ENCODE data around the gene XIAP.

Gene XIAP

DNA sequence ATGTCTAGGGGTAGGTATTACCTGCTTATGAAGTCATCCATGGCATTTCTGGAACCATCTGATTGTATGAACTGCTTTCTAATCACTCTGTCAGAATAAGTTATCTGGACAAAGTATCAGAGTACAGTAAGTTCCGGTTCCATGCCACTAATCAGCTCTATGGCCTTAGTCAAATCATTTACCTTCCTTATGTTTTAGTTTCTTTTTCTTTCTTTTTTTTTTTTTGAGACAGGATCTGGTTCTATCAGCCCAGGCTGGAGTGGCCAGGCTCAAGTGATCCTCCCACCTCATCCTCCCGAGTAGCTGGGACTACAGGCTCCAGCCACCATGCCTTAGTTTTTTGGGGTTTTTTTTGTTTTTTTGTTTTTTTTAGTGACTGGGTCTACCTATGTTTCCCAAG, 11.5 kb downstream of the XIAP start:
- no peak overlapping the region for H3K4me2 ChIP-seq (ENCODE audit: low read depth, low read length, poor library complexity, severe bottlenecking)
- peaks cover 51% of the 10 kb centered on the region for H3K79me2 ChIP-seq (ENCODE audit: insufficient read depth, low read length)
- H3F3A ChIP-seq (ENCODE audit: insufficient read depth) = no peaks in the 10 kb centered on the region; the same call in 1 of the 2 replicates
- H3K36me3 ChIP-seq (ENCODE audit: low read length) = no peaks in the 10 kb centered on the region
- no peaks in the 10 kb centered on the region for H4K20me1 ChIP-seq (ENCODE audit: low read depth, low read length)
- TF ChIP-seq EZH2phosphoT487 (conservative IDR thresholded peaks at IDR 0.05; ENCODE audit: low read length) = no peak
- TF ChIP-seq, protein P1, sequence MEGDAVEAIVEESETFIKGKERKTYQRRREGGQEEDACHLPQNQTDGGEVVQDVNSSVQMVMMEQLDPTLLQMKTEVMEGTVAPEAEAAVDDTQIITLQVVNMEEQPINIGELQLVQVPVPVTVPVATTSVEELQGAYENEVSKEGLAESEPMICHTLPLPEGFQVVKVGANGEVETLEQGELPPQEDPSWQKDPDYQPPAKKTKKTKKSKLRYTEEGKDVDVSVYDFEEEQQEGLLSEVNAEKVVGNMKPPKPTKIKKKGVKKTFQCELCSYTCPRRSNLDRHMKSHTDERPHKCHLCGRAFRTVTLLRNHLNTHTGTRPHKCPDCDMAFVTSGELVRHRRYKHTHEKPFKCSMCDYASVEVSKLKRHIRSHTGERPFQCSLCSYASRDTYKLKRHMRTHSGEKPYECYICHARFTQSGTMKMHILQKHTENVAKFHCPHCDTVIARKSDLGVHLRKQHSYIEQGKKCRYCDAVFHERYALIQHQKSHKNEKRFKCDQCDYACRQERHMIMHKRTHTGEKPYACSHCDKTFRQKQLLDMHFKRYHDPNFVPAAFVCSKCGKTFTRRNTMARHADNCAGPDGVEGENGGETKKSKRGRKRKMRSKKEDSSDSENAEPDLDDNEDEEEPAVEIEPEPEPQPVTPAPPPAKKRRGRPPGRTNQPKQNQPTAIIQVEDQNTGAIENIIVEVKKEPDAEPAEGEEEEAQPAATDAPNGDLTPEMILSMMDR (IDR thresholded peaks at IDR 0.05; ENCODE audit: insufficient read depth, low read length, poor library complexity, severe bottlenecking) = no peak
- H3K9me2 ChIP-seq (replicated peaks; ENCODE audit: insufficient read depth, low read length) = no peaks in the 10 kb centered on the region
- H3K9ac ChIP-seq (ENCODE audit: low read length) = no peak overlapping the region
- H3K4me3 ChIP-seq (ENCODE audit: insufficient read depth, low read length, poor library complexity, severe bottlenecking) = no peak overlapping the region
- no peak overlapping the region for H2AFZ ChIP-seq (ENCODE audit: low read depth, low read length, severe bottlenecking)
- no peak overlapping the region for H3K27ac ChIP-seq (ENCODE audit: low read depth, low read length)
- no peaks in the 10 kb centered on the region for H3K27me3 ChIP-seq (ENCODE audit: low read length)
- no peaks in the 10 kb centered on the region for H3K9me3 ChIP-seq (ENCODE audit: insufficient read depth, low read length)

DNA sequence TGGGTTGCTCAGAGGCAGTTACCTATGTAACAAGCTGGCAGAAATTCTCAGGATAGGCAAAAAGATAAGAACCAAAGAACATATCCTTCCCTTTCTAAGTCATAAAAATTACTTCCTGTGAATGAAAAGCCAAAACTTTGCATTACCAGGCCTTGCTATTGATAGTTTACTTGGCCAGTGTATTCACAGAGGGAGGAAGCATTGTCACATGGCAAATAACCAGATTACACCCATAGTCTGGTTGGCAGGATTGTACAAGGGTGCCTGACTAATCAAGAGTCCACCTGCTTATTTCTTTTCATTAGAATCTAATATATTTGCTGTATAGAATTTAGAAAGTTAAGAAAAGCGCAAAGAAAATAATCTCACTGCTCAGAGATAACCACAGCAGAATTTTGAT, 14.1 kb downstream of the XIAP start:
- H3K27me3 ChIP-seq (ENCODE audit: low read length) = no peaks in the 10 kb centered on the region
- no peak overlapping the region for H3K27ac ChIP-seq (ENCODE audit: low read depth, low read length)
- no peaks in the 10 kb centered on the region for H3K9me2 ChIP-seq (replicated peaks; ENCODE audit: insufficient read depth, low read length)
- no peaks in the 10 kb centered on the region for H3K9me3 ChIP-seq (ENCODE audit: insufficient read depth, low read length)
- H3K4me2 ChIP-seq (ENCODE audit: low read depth, low read length, poor library complexity, severe bottlenecking) = no peak overlapping the region
- no peak overlapping the region for H2AFZ ChIP-seq (ENCODE audit: low read depth, low read length, severe bottlenecking)
- H3K4me3 ChIP-seq (ENCODE audit: insufficient read depth, low read length, poor library complexity, severe bottlenecking) = no peak overlapping the region
- TF ChIP-seq EZH2phosphoT487 (conservative IDR thresholded peaks at IDR 0.05; ENCODE audit: low read length) = no peak
- TF ChIP-seq, protein P1 (IDR thresholded peaks at IDR 0.05; ENCODE audit: insufficient read depth, low read length, poor library complexity, severe bottlenecking) = no peak
- H3K9ac ChIP-seq (ENCODE audit: low read length) = no peak overlapping the region
- H3F3A ChIP-seq (ENCODE audit: insufficient read depth) = peaks cover 9% of the 10 kb centered on the region; the same call in 1 of the 2 replicates
- H3K36me3 ChIP-seq (ENCODE audit: low read length) = no peaks in the 10 kb centered on the region
- no peaks in the 10 kb centered on the region for H4K20me1 ChIP-seq (ENCODE audit: low read depth, low read length)
- peaks cover 54% of the 10 kb centered on the region for H3K79me2 ChIP-seq (ENCODE audit: insufficient read depth, low read length)

DNA sequence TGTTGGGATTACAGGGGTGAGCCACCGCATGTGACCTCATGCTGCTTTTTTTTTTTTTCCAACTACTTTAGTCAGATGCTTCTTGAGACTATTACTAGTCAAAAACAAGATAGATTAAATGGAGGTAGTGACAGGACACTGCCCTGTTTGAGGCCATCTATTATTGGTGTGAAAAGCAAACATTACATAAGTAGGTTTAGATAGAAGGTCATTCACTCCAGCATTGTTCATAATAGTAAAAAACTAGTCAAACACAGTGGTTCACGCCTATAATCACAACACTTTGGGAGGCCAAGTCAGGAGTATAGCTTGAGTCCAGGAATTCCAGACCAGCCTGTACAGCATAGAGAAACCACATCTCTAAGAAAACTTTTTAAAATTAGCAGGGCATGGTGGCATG, 16.3 kb downstream of the XIAP start:
- no peaks in the 10 kb centered on the region for H3K36me3 ChIP-seq (ENCODE audit: low read length)
- TF ChIP-seq EZH2phosphoT487 (conservative IDR thresholded peaks at IDR 0.05; ENCODE audit: low read length) = no peak
- TF ChIP-seq, protein P1 (IDR thresholded peaks at IDR 0.05; ENCODE audit: insufficient read depth, low read length, poor library complexity, severe bottlenecking) = no peak
- no peaks in the 10 kb centered on the region for H3K9me3 ChIP-seq (ENCODE audit: insufficient read depth, low read length)
- no peaks in the 10 kb centered on the region for H3K27me3 ChIP-seq (ENCODE audit: low read length)
- no peaks in the 10 kb centered on the region for H4K20me1 ChIP-seq (ENCODE audit: low read depth, low read length)
- peaks cover 41% of the 10 kb centered on the region for H3K79me2 ChIP-seq (ENCODE audit: insufficient read depth, low read length)
- no peak overlapping the region for H2AFZ ChIP-seq (ENCODE audit: low read depth, low read length, severe bottlenecking)
- H3K4me3 ChIP-seq (ENCODE audit: insufficient read depth, low read length, poor library complexity, severe bottlenecking) = no peak overlapping the region
- no peak overlapping the region for H3K4me2 ChIP-seq (ENCODE audit: low read depth, low read length, poor library complexity, severe bottlenecking)
- no peak overlapping the region for H3K27ac ChIP-seq (ENCODE audit: low read depth, low read length)
- H3K9me2 ChIP-seq (replicated peaks; ENCODE audit: insufficient read depth, low read length) = no peaks in the 10 kb centered on the region
- H3F3A ChIP-seq (ENCODE audit: insufficient read depth) = peaks cover 9% of the 10 kb centered on the region; the same call in 1 of the 2 replicates
- no peak overlapping the region for H3K9ac ChIP-seq (ENCODE audit: low read length)

All from SU-DHL-6 (cell line).